GM18868 (cell line): Measurements from ENCODE around the gene CENPP.

ENCODE experiments used
- ATAC-seq: cut with Tn5 transposase; IDR thresholded peaks from one replicate; pipeline ENCODE4 v1.9.1; 2021; ENCODE audit warnings: mild to moderate bottlenecking, moderate library complexity; ENCODE audit not compliant: unreplicated experiment

The CENPP gene

GRCh38 chr9:92422611-92423338 lies 97.0 kb downstream of the CENPP start:
- ATAC-seq: no peak

DNA sequence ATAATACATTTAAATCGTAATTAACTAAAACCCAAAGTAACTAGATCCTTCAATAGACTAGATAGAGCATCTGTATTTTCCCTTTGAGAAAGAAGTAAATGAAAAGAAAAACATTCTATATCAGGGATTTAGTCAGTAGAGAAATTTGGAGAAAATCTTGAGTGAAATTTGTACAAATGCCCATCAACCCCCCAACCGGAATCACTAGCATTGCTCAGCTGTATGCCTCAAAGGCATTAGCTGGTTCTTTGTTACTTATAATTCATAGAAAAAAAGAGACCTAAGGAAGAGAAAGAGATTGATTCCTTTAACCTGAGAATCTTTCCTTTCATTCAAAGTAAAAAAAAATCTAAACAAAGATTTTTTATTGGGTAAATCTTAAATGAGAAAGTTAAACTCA lies 97.9 kb downstream of the CENPP start:
- no peak for ATAC-seq

- ATAC-seq: no peak
Observed at GRCh38 chr9:92424340-92424739, 98.6 kb downstream of the CENPP start, which contains the start of gene OMD. OMD (minus strand) TSS chr9:92424471; CDS start chr9:92417558, 6,913 bp downstream.

- ATAC-seq: no peak
Observed at GRCh38 chr9:92425474-92425873, 99.7 kb downstream of the CENPP start.

DNA sequence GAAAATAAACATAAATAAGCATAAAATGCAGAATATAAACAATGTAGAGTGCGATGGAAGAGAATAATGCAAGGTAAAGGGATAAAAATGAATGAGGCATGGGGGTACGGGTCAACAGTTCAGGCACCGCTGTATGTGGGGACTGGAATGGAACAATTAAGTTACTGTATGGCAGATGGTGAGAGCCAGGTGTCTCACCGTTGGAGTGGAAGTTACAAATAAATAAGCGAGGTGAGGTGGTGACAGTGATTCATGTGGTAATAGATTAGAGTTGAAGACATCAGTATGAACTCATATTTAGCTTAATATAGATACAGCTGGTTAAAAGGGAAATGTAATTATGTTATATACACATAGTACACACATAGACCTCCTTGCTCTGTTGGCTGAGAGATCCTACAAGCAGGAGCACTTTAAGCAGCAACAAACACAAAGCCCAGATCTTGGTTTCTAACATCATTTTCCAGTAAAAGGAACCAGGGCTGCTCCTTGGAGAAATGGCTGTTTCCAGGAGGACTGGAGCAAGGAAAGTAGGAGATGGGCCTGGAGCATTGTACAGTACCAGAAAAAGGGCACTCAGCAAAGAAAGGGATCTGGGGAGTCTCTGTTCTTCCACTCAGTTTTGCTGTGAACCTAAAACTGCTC lies 100.9 kb downstream of the CENPP start:
- ATAC-seq: no peak

GRCh38 chr9:92429836-92430235 lies 104.1 kb downstream of the CENPP start:
- no peak for ATAC-seq

DNA sequence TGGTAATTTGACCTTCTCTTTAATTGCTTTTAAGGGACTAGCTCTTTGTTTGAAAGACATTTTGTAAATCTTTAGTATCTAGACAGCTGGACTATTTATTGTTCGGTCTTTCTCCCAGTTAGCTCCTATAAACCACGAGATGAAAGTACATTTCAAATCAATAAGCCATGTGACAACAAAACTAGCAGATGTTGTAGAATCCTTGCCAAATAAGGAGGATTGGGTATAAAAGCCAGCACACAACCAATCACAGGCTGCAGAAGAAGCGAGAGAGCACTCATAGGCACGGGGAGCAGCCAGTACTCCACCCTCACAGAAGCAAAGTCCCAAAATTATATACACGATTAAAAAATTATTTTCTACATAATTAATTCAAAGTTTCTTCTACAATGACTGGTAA lies 106.6 kb downstream of the CENPP start:
- ATAC-seq: no peak

DNA sequence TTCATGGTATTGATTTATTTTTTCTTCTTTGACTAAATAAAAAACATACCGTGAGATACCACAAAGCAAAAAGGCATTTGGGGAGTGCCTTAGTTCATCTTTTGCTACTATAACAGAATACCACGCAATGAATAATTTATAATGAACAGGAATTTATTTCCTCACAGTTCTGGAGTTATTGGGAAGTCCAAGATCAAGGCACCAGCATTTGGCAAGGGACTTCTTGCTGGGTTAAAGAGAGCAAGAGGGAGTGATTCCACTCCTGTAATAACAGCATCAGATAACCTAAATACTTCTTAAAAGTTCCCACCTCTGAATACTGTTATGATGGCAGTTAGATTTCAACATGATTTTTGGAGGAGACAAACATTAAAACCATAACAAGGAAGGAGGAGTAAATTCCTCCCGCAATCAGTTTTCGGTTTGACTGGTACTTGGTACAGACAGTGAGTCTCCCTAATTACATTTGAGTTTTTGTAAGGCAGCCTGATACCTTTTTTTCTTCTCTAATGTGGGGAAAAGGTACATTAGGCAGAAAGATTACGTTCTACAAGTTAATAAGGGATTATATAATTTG lies 107.3 kb downstream of the CENPP start:
- no peak for ATAC-seq

DNA sequence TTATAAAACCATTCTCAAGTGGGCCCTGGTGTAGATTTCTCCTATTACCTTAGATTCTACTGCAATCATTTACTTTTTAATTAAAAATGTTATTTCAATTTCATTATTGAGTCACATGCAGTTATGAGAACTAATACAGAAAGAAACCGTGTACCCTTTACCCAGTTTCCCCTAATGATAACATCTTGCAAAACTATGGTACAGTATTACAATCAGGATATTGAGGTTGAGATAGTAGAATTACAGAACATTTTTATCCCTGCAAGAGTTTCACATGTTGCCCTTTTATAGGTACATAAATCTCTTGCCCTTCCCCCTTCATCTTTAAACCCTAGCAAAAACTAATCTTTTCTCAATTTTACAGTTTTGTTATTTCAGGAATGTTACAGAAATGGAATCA lies 109.5 kb downstream of the CENPP start:
- no peak for ATAC-seq

DNA sequence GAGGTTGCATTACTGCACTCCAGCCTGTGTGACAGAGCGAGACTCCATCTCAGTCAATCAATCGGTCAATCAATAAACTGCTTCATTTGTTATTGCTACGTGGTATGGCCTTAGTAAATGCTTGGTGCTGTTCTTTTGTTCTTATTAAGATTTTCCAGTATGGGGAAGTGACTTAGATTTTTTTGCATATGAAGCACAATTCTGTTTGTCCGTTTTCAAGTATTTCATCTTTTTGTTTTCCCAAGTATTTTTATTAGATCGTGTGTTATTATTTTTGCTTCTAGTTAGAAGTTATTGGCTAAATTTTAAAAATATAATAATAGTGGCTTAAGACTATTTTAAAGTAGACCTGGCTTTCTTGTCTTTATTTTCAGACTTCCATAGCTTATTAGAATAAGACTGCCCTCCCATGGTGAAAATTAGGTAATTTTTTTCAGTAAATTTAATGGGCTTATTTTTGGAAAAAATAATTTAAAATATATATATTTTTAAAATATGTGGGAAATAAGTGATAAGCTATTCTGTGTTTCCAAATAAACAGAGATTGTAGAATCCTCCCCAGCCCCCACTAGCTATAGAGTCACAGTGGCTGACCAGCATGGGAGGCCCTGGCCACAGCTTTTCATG lies 113.3 kb downstream of the CENPP start:
- no peak for ATAC-seq

- no peak for ATAC-seq
Observed at GRCh38 chr9:92439921-92440750, 114.4 kb downstream of the CENPP start.

DNA sequence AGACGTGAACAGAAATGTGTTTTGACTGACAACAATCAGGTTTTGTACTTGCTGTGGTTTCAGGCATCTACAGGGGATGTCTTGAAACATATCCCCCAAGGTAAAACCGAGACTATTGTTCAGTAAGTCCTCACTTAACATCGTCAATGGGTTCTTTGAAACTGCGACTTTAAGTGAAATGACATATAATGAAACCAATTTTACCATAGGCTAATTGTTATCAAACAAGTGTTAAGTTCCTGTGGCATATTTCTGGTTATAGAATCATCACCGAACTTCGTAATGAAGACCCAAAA lies 114.9 kb downstream of the CENPP start:
- no peak for ATAC-seq

DNA sequence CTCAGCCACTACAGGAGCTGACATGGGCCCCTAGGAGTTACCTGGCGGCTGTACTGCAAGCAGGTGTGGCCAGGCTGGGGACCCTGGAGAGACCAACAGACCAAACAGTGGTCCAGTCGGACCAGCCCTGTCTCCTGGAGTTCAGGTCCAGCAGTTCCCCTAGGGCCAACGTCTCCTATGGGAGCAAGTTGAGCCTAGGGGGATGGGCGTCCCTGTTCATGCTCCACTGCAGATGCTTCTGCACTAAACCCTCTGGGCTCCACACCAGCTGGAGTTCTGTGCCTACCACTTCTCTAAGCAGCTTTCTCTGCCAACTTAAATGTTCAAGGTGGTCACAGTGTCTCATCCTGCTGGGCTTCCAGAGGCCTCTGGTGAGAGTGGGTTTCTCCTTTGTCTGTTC lies 119.1 kb downstream of the CENPP start:
- ATAC-seq: no peak

- ATAC-seq: no peak
Observed at GRCh38 chr9:92446536-92446935, 120.8 kb downstream of the CENPP start.

- ATAC-seq: no peak
Observed at GRCh38 chr9:92455217-92455616, 129.5 kb downstream of the CENPP start.

DNA sequence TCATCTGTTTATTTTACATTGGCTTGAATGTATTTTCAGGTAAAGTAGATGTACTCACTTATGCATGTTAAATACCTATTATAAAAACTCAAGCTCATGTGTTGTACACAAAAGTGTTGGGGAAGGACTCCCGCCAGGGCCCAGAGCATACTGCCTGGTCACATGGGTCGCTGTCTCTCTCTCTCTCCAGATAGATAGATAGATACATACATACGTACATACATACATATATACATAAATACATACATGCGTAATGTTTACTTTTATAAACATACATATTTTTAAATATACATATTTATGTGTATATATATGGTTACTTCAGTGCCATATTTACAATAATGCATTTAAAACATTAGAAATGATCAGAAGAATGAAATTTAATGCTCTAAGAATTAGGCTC lies 131.8 kb downstream of the CENPP start:
- no peak for ATAC-seq

- no peak for ATAC-seq
Observed at GRCh38 chr9:92463387-92463786, 137.6 kb downstream of the CENPP start.

DNA sequence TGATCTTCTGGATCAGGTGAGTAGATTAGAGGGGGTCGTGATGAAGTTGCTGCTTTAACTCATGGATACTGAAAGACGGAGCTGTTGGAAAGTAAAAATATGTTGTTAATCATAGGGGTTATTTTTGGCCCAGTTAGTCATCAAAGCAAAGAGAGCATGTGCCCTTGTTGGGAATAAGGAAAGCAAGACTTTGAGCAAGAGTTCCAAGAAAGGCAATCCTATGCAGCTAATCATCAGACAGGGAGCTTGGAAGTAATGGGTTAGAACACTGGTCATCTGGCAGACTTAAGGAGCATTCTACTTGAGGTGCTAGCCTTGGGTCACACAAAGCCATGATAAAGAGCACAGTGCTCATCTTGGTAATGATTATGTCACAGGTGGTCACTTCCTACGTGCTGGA lies 138.2 kb downstream of the CENPP start:
- ATAC-seq: no peak

DNA sequence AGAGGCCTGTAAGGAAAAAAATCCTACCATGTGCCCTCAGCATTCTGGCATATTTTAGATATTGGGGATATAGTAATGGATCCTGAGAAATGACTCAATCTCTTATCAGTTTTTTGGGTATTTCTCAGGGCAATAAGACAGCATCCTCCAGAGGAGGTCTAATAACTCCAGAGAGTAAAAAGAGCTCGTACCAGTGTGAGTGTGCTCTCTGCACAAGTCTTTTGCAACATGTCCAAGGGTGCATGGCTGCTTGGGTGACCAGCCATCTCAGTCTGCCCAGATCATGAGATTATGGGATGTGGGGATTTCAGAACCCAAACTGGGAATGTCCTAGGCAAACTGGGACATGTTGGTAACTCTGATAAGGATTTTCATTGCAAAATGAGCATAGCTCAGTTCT lies 141.3 kb downstream of the CENPP start:
- ATAC-seq: no peak

GRCh38 chr9:92467511-92467910 lies 141.8 kb downstream of the CENPP start:
- ATAC-seq: no peak

GRCh38 chr9:92468206-92468605 lies 142.5 kb downstream of the CENPP start:
- no peak for ATAC-seq
